ENCODE results near the gene ZKSCAN5.
"Not testable (repeated sequence)": the region's sequence is repeated elsewhere in the genome, so short reads cannot be mapped to it uniquely, and the experiment has no call there.

ZKSCAN5 gene

GRCh38 chr7:99557196-99557607 is 52.7 kb downstream of the ZKSCAN5 start:
- FAIRE-seq = no peak

GRCh38 chr7:99557940-99558305 is 53.5 kb downstream of the ZKSCAN5 start:
- no peak for FAIRE-seq

GRCh38 chr7:99558306-99559174 is 54.1 kb downstream of the ZKSCAN5 start, which contains the start of gene ZNF655:
Gene ZNF655 (plus strand): TSS chr7:99558642. CDS start chr7:99560560, 1,918 bp downstream.
- no peak for FAIRE-seq

- no peak for FAIRE-seq
Measured at GRCh38 chr7:99559175-99559915, 54.9 kb downstream of the ZKSCAN5 start.

GRCh38 chr7:99560834-99561736 is 56.6 kb downstream of the ZKSCAN5 start:
- FAIRE-seq = no peak

- no peak for FAIRE-seq
Measured at GRCh38 chr7:99561737-99562051, 57.2 kb downstream of the ZKSCAN5 start.

- no peak for FAIRE-seq
Measured at GRCh38 chr7:99562114-99562784, 57.8 kb downstream of the ZKSCAN5 start.

- FAIRE-seq = no peak
Measured at GRCh38 chr7:99562832-99563231, 58.4 kb downstream of the ZKSCAN5 start.

- no peak for FAIRE-seq
Measured at GRCh38 chr7:99563650-99564049, 59.2 kb downstream of the ZKSCAN5 start.

- not testable (repeated sequence) for FAIRE-seq
Measured at GRCh38 chr7:99568770-99569169, 64.3 kb downstream of the ZKSCAN5 start.

- FAIRE-seq = no peak
Measured at GRCh38 chr7:99571768-99572167, 67.3 kb downstream of the ZKSCAN5 start.

- no peak for FAIRE-seq
Measured at GRCh38 chr7:99573257-99573656, 68.8 kb downstream of the ZKSCAN5 start.

GRCh38 chr7:99576251-99576650 is 71.8 kb downstream of the ZKSCAN5 start:
- no peak for FAIRE-seq

GRCh38 chr7:99579281-99579955 is 75.0 kb downstream of the ZKSCAN5 start:
- no peak for FAIRE-seq

GRCh38 chr7:99579956-99580777 is 75.7 kb downstream of the ZKSCAN5 start:
- FAIRE-seq = no peak

GRCh38 chr7:99580778-99581332 is 76.4 kb downstream of the ZKSCAN5 start:
- not testable (repeated sequence) for FAIRE-seq
